ENCODE data around the gene WDR5.

DNA sequence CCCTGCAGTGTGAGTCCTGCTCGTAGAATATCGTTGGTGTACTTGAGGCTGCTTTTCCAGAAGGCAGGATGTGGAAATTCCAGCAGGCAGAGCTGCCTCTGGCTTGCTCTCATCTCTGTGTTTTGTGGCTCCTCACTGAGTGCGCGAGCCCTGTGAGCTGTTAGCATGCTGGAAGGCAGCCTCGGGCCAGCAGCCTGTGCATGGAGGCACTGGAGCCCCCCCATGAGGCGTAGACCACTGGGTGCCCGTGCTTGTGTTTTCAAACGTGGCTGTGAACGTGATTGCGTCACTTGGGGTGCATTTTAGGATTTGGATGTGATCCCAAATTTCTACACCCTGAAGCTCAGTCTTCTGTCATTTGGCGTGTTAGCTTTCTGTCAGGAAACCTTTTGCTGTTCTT lies 3.2 kb downstream of the WDR5 start:
- TF ChIP-seq, protein P1, sequence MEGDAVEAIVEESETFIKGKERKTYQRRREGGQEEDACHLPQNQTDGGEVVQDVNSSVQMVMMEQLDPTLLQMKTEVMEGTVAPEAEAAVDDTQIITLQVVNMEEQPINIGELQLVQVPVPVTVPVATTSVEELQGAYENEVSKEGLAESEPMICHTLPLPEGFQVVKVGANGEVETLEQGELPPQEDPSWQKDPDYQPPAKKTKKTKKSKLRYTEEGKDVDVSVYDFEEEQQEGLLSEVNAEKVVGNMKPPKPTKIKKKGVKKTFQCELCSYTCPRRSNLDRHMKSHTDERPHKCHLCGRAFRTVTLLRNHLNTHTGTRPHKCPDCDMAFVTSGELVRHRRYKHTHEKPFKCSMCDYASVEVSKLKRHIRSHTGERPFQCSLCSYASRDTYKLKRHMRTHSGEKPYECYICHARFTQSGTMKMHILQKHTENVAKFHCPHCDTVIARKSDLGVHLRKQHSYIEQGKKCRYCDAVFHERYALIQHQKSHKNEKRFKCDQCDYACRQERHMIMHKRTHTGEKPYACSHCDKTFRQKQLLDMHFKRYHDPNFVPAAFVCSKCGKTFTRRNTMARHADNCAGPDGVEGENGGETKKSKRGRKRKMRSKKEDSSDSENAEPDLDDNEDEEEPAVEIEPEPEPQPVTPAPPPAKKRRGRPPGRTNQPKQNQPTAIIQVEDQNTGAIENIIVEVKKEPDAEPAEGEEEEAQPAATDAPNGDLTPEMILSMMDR (IDR thresholded peaks at IDR 0.05; ENCODE audit: low read length) = no peak
- no peak for TF ChIP-seq EZH2phosphoT487 (IDR thresholded peaks at IDR 0.05; ENCODE audit: low read length)
